Measurements from ENCODE around the gene CABP2.
"Not testable (repeated sequence)": the region's sequence is repeated elsewhere in the genome, so short reads cannot be mapped to it uniquely, and the experiment has no call there.

Gene CABP2

GRCh38 chr11:67522844-67523555 is at the start of gene CABP2:
CABP2 (minus strand) TSS chr11:67523446; CDS start chr11:67523326, 120 bp downstream.
- Histone ChIP-seq H3K9ac (ENCODE audit: low read depth in 1 of 2, low read length in 2 of 2) (no peak within 1 kb of the TSS), H3K27ac (ENCODE audit: low read depth, low read length) (no peak within 1 kb of the TSS), H3K36me3 (ENCODE audit: control insufficient read depth in 1 of 2, insufficient read depth in 2 of 2, low read length in 2 of 2) (no peaks in the 10 kb centered on the region), H3K4me1 (ENCODE audit: control insufficient read depth in 1 of 2, insufficient read depth in 2 of 2, low read length in 2 of 2) (peaks cover 7 to 8% of the 10 kb centered on the region in 2 donors), H3K9me3 (ENCODE audit: control insufficient read depth in 1 of 2, low read length in 2 of 2) (no peaks in the 10 kb centered on the region), H3K4me3 (ENCODE audit: low read depth in 1 of 2, low read length in 2 of 2) (no peak within 1 kb of the TSS), H3K27me3 (ENCODE audit: control insufficient read depth in 1 of 2, insufficient read depth in 2 of 2, low read length in 2 of 2) (no peaks in the 10 kb centered on the region)

- Histone ChIP-seq H3K36me3 (ENCODE audit: control insufficient read depth in 1 of 2, insufficient read depth in 2 of 2, low read length in 2 of 2) (no peaks in the 10 kb centered on the region), H3K27ac (ENCODE audit: low read depth, low read length) (no peak overlapping the region), H3K9ac (ENCODE audit: low read depth in 1 of 2, low read length in 2 of 2) (peak overlapping the region; percentile 39 to 52), H3K4me3 (ENCODE audit: low read depth in 1 of 2, low read length in 2 of 2) (peak overlapping the region; percentile 50 to 56), H3K9me3 (ENCODE audit: control insufficient read depth in 1 of 2, low read length in 2 of 2) (no peaks in the 10 kb centered on the region), H3K27me3 (ENCODE audit: control insufficient read depth in 1 of 2, insufficient read depth in 2 of 2, low read length in 2 of 2) (peaks cover 0 to 6% of the 10 kb centered on the region in 2 donors), H3K4me1 (ENCODE audit: control insufficient read depth in 1 of 2, insufficient read depth in 2 of 2, low read length in 2 of 2) (peaks cover 0 to 4% of the 10 kb centered on the region in 2 donors)
Measured at GRCh38 chr11:67572747-67573419, 49.6 kb upstream of the CABP2 start.

DNA sequence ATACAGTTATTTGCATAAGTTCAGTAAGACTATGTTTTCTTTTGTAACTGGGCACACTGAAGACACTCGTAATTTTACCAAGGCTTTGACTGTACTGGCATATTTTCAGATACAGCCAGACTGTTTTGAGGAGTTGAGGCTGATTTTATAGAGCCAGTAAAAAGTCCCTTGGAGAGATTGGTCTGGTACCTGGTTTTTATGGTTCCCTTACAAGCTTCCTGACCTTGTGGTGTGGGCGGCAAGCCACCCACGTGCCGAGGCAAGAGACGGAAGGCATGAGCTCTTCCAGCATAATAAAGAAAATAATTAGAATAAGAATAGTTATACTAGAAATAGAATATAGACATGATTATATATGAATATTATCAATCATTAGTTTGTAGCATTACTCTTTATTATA is 49.1 kb upstream of the CABP2 start:
- peaks cover 0 to 4% of the 10 kb centered on the region in 2 donors for H3K4me1 ChIP-seq (ENCODE audit: control insufficient read depth in 1 of 2, insufficient read depth in 2 of 2, low read length in 2 of 2)
- no peak overlapping the region for H3K27ac ChIP-seq (ENCODE audit: low read depth, low read length)
- no peaks in the 10 kb centered on the region for H3K36me3 ChIP-seq (ENCODE audit: control insufficient read depth in 1 of 2, insufficient read depth in 2 of 2, low read length in 2 of 2)
- H3K27me3 ChIP-seq (ENCODE audit: control insufficient read depth in 1 of 2, insufficient read depth in 2 of 2, low read length in 2 of 2), result peaks cover 0 to 3% of the 10 kb centered on the region in 2 donors
- H3K9ac ChIP-seq (ENCODE audit: low read depth in 1 of 2, low read length in 2 of 2), result no peak overlapping the region
- H3K9me3 ChIP-seq (ENCODE audit: control insufficient read depth in 1 of 2, low read length in 2 of 2), result no peaks in the 10 kb centered on the region
- H3K4me3 ChIP-seq (ENCODE audit: low read depth in 1 of 2, low read length in 2 of 2), result no peak overlapping the region

DNA sequence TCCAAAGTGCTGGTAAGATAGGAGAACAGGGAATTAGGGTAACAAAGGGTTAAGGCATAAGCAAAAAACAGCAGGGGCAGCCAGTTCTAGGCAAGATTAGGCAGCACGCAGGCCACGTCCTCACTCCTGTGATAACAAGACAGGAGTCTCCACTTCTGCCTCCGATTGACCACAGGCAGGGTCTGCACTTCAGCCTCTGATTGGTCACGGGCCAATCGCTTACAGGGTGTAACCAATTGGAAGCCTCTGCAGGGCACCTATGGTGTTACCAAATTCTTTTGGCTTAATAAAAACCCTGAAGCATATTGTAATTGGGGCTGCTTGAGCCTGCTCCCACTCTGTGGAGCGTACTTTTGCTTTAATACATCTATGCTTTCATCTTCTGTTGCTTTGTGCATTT is 48.2 kb upstream of the CABP2 start:
- no peaks in the 10 kb centered on the region for H3K9me3 ChIP-seq (ENCODE audit: control insufficient read depth in 1 of 2, low read length in 2 of 2)
- H3K27me3 ChIP-seq (ENCODE audit: control insufficient read depth in 1 of 2, insufficient read depth in 2 of 2, low read length in 2 of 2), result peaks cover 0 to 3% of the 10 kb centered on the region in 2 donors
- no peaks in the 10 kb centered on the region for H3K36me3 ChIP-seq (ENCODE audit: control insufficient read depth in 1 of 2, insufficient read depth in 2 of 2, low read length in 2 of 2)
- H3K27ac ChIP-seq (ENCODE audit: low read depth, low read length), result no peak overlapping the region
- no peak overlapping the region for H3K9ac ChIP-seq (ENCODE audit: low read depth in 1 of 2, low read length in 2 of 2)
- H3K4me1 ChIP-seq (ENCODE audit: control insufficient read depth in 1 of 2, insufficient read depth in 2 of 2, low read length in 2 of 2), result peaks cover 0 to 4% of the 10 kb centered on the region in 2 donors
- H3K4me3 ChIP-seq (ENCODE audit: low read depth in 1 of 2, low read length in 2 of 2), result no peak overlapping the region

DNA sequence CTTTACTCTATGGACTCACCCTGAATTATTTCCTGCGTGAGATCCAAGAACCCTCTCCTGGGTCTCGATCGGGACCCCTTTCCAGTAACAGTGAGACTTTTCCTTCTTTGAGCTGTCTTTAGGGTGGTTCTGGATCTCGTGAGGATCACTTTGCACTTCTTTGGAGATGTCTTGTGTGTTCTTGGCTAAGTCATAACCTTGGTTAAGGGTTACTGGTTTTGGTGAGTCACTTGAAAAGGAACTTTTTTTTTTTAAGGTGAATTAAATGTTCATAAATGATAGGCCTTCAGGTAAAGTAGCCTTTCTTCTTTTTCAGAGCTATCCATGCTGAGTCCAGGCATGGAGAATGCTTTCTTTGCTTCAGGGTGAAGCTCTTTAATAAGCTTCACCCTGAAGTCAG is 41.0 kb upstream of the CABP2 start:
- H3K9ac ChIP-seq (ENCODE audit: low read depth in 1 of 2, low read length in 2 of 2), result no peak overlapping the region
- no peaks in the 10 kb centered on the region for H3K9me3 ChIP-seq (ENCODE audit: control insufficient read depth in 1 of 2, low read length in 2 of 2)
- H3K4me1 ChIP-seq (ENCODE audit: control insufficient read depth in 1 of 2, insufficient read depth in 2 of 2, low read length in 2 of 2), result peaks cover 9 to 14% of the 10 kb centered on the region in 2 donors
- no peak overlapping the region for H3K27ac ChIP-seq (ENCODE audit: low read depth, low read length)
- no peak overlapping the region for H3K4me3 ChIP-seq (ENCODE audit: low read depth in 1 of 2, low read length in 2 of 2)
- no peaks in the 10 kb centered on the region for H3K36me3 ChIP-seq (ENCODE audit: control insufficient read depth in 1 of 2, insufficient read depth in 2 of 2, low read length in 2 of 2)
- no peaks in the 10 kb centered on the region for H3K27me3 ChIP-seq (ENCODE audit: control insufficient read depth in 1 of 2, insufficient read depth in 2 of 2, low read length in 2 of 2)

DNA sequence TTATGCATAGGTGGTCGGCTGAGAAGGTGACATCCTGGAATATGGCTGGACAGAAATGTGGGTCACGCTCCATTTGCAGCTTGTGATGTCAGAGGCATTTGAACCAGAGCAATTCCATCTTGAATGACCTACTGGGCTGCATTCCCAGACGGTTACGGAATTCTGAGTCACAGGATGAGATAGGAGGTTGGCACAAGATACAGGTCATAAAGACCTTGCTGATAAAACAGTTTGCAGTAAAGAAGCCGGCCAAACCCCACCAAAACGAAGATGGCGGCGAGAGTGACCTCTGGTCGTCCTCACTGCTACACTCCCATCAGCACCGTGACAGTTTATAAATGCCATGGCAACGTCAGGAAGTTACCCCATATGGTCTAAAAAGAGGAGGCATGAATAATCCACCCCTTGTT is 40.5 kb upstream of the CABP2 start:
- peaks cover 9 to 15% of the 10 kb centered on the region in 2 donors for H3K4me1 ChIP-seq (ENCODE audit: control insufficient read depth in 1 of 2, insufficient read depth in 2 of 2, low read length in 2 of 2)
- not testable (repeated sequence) for H3K4me3 ChIP-seq (ENCODE audit: low read depth in 1 of 2, low read length in 2 of 2); H3K9me3 ChIP-seq (ENCODE audit: control insufficient read depth in 1 of 2, low read length in 2 of 2); H3K27me3 ChIP-seq (ENCODE audit: control insufficient read depth in 1 of 2, insufficient read depth in 2 of 2, low read length in 2 of 2); H3K27ac ChIP-seq (ENCODE audit: low read depth, low read length); H3K9ac ChIP-seq (ENCODE audit: low read depth in 1 of 2, low read length in 2 of 2); H3K36me3 ChIP-seq (ENCODE audit: control insufficient read depth in 1 of 2, insufficient read depth in 2 of 2, low read length in 2 of 2)

GRCh38 chr11:67562963-67563704 is 39.9 kb upstream of the CABP2 start:
- peaks cover 12 to 15% of the 10 kb centered on the region in 2 donors for H3K4me1 ChIP-seq (ENCODE audit: control insufficient read depth in 1 of 2, insufficient read depth in 2 of 2, low read length in 2 of 2)
- no peaks in the 10 kb centered on the region for H3K27me3 ChIP-seq (ENCODE audit: control insufficient read depth in 1 of 2, insufficient read depth in 2 of 2, low read length in 2 of 2)
- no peaks in the 10 kb centered on the region for H3K36me3 ChIP-seq (ENCODE audit: control insufficient read depth in 1 of 2, insufficient read depth in 2 of 2, low read length in 2 of 2)
- H3K9me3 ChIP-seq (ENCODE audit: control insufficient read depth in 1 of 2, low read length in 2 of 2), result no peaks in the 10 kb centered on the region
- H3K4me3 ChIP-seq (ENCODE audit: low read depth in 1 of 2, low read length in 2 of 2), result no peak overlapping the region
- no peak overlapping the region for H3K27ac ChIP-seq (ENCODE audit: low read depth, low read length)
- H3K9ac ChIP-seq (ENCODE audit: low read depth in 1 of 2, low read length in 2 of 2), result no peak overlapping the region

GRCh38 chr11:67561971-67562619 is 38.8 kb upstream of the CABP2 start:
- no peaks in the 10 kb centered on the region for H3K9me3 ChIP-seq (ENCODE audit: control insufficient read depth in 1 of 2, low read length in 2 of 2)
- no peak overlapping the region for H3K9ac ChIP-seq (ENCODE audit: low read depth in 1 of 2, low read length in 2 of 2)
- peaks cover 13 to 15% of the 10 kb centered on the region in 2 donors for H3K4me1 ChIP-seq (ENCODE audit: control insufficient read depth in 1 of 2, insufficient read depth in 2 of 2, low read length in 2 of 2)
- no peak overlapping the region for H3K4me3 ChIP-seq (ENCODE audit: low read depth in 1 of 2, low read length in 2 of 2)
- H3K27ac ChIP-seq (ENCODE audit: low read depth, low read length), result no peak overlapping the region
- no peaks in the 10 kb centered on the region for H3K27me3 ChIP-seq (ENCODE audit: control insufficient read depth in 1 of 2, insufficient read depth in 2 of 2, low read length in 2 of 2)
- H3K36me3 ChIP-seq (ENCODE audit: control insufficient read depth in 1 of 2, insufficient read depth in 2 of 2, low read length in 2 of 2), result no peaks in the 10 kb centered on the region

GRCh38 chr11:67558084-67558772 is 35.0 kb upstream of the CABP2 start:
- peak overlapping the region; percentile 50 to 54 for H3K4me3 ChIP-seq (ENCODE audit: low read depth in 1 of 2, low read length in 2 of 2)
- no peaks in the 10 kb centered on the region for H3K27me3 ChIP-seq (ENCODE audit: control insufficient read depth in 1 of 2, insufficient read depth in 2 of 2, low read length in 2 of 2)
- H3K9ac ChIP-seq (ENCODE audit: low read depth in 1 of 2, low read length in 2 of 2), result peak overlapping the region; percentile 13 to 40
- H3K4me1 ChIP-seq (ENCODE audit: control insufficient read depth in 1 of 2, insufficient read depth in 2 of 2, low read length in 2 of 2), result peaks cover 5 to 12% of the 10 kb centered on the region in 2 donors
- H3K36me3 ChIP-seq (ENCODE audit: control insufficient read depth in 1 of 2, insufficient read depth in 2 of 2, low read length in 2 of 2), result no peaks in the 10 kb centered on the region
- peak overlapping the region; percentile 60 for H3K27ac ChIP-seq (ENCODE audit: low read depth, low read length)
- no peaks in the 10 kb centered on the region for H3K9me3 ChIP-seq (ENCODE audit: control insufficient read depth in 1 of 2, low read length in 2 of 2)

Measured in duodenal mucosa (tissue), 2 donors.